NCI-H1436 treated with DMSO at 0.1 percent for 48 hours (cell line): ENCODE measurements around the gene UGT1A8.
"Not testable (repeated sequence)": the region's sequence is repeated elsewhere in the genome, so short reads cannot be mapped to it uniquely, and the experiment has no call there.

Experiments used
- DNase-seq: peaks from one replicate; lab custom pipeline; 2025; lab: John Stamatoyannopoulos, UW

The UGT1A8 gene

DNA sequence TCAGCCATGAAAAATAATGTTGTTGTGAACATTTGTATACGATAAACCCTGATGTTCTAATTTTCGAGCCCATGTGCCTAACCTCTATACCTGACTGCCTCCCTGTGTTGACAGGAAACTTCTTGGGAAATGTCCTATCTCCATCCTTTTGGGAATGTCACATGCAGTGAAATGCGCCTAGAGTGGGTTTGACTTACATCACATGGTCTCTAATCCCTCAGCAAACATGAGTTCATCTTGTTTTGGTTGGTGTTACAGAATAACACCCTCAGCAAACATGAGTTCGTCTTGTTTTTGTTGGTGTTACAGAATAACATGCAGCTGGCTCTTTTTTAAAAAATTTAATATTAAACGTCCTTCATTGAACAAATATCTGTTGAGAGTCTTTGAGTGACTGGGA, 70.9 kb downstream of the UGT1A8 start:
- no peak for DNase-seq

DNA sequence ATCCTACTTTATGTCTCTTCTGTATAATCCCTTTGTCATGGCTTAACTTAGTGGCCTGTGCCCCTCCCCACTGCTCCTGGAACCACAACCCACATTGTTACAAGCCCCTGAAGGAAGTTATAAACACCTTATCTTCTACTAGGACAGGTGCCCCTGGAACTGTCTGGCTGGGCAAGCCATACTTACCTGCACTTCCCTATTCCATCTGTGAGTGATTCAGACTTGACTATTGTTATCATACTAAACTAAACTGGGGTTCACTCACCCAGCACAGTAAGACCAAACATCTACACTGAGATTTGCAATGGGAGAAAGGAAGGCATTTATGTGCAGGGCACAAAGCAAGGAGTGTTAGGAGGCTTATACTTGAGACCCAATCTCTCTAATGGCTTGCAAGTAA, 71.6 kb downstream of the UGT1A8 start:
- DNase-seq, result no peak

DNA sequence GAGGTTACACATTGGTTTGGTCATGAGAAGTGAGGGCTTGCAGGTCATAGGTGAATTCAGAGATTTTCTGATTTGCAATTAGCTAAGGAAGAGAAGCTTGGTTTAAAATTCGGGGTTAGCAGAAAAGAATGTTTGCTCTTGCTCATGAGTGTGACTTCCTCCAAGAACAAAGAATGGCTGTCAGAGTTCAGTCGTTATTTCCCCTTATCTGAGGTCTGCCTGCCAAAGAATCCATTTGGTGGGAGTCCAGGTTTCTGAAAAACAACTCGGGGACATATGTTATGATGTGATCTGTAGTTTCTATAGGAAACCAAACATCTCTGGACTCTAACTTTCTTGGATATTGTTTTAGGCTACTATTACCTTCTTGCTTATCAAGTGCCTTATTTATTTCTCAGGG, 72.1 kb downstream of the UGT1A8 start:
- DNase-seq, result no peak

DNA sequence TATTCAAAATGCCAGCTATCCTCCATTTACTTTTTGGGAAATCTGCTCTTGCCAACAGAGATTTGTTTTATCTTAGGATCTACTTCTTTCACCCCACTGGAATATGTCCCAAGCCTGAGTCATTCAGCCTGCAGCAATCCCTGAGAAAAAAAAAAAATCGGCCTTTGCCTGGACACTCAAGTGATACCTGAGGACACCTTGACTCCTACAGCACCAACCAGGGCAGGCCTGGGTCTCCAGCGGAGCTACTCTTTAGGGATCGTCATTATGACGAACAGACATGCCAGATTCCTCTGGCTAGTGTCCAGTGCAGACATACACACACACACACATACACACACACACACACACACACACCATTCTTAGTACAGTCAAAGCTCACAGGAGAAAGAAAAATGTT, 73.0 kb downstream of the UGT1A8 start:
- no peak for DNase-seq

DNA sequence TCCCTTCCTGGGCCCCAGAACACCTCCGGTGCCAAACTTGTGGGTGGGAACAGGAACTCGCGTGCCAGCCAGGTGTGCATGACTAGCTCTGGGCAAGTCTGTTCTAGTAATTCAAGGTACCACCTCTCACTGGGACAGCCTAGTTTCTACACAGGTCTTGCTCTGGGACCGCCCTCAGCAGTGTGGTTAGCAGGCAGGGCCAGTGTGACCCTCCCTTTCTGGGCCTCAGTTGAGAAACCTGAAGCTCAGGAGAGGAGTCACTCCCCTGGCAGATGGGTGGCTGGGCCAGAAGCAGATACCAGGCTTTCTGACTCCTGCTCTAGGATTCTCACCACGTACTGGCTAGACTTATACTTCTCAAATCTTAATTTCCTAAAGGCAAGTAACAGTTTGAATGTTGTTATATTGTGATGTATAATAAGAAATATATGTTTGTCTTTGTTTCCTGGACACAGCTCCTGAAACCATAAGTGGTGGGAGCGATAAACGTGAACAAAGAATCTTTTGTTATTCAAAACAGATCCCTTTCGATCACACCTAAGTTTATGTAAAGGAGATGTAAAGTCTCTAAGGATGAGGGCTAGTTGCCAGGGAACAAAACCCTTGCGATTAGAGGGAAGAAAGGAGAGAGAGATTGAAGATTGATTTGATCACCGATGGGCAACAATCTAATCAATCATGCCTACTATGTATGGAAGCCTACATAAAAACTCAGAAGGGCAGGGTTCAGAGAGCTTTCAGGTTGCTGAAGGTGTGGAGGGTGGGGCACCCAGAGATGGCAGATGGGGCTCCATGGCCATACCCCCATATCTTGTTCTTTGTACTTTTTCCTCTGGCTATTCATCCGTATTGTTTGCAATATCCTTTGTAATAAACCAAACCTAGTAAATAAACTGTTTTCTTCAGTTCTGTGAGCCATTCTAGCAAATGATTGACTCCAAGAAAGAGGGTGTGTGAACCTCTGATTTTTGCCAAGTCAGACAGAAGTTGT, 74.3 kb downstream of the UGT1A8 start:
- DNase-seq, result no peak

DNA sequence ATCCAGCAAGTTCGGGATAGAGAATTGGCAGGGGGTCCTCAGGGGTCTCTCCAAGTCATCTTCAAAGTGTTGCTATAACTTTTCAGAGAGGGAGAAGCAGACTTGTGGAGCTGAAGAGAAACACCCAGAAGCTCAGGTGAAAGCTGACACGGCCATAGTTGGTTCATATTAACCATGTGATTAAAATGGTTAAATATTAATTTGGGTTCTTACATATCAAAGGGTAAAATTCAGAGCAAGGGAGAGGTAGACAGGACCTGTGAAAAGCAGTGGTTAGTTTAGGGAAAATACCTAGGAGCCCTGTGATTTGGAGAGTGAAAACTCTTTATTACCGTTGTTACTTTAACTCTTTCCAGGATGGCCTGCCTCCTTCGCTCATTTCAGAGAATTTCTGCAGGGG, 75.2 kb downstream of the UGT1A8 start, which contains the start of gene UGT1A6:
Gene UGT1A6, plus strand, starts transcription at position 243 of the 400 bp plus-strand sequence. Its CDS starts 115 bp downstream, at position 358.
- no peak for DNase-seq

DNA sequence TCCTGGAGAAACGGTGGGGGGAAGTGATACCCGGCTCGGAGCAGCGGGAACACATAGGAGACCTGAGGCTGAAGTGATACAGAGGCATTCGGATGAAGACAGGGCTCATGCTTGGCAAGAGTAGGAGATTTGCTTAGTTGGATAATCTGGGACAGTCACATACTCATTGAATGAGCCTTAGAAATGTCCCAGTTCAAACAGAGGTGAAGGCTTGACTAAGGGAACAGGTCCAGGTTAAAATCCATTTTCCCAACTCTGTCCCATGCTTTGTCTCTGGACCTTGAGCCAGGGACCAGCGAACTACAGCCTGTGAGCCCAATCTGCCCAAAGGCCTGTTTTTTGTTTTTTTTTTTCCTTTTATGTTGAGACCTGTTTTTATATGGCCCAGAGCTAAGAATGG, 76.5 kb downstream of the UGT1A8 start:
- DNase-seq, result no peak

DNA sequence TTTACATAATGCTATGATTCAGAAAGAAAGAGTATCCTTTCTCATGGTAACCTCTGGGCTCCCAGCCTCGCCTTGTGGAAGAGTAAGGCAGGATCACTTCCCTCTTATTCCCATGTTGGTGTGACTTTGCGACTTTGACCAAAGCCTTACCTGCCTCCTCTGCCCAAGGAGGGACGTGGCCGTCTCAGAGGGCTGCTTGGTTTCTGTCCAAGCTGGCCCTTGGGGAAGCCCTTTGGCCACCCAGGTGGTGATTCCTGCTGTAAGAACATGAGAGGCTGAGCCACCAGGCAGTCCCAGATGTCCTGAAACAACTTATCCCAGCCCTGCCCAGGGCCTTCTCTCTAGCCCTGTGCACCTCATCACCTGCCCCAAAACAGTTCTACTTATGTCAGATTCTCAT, 81.3 kb downstream of the UGT1A8 start:
- no peak for DNase-seq

DNA sequence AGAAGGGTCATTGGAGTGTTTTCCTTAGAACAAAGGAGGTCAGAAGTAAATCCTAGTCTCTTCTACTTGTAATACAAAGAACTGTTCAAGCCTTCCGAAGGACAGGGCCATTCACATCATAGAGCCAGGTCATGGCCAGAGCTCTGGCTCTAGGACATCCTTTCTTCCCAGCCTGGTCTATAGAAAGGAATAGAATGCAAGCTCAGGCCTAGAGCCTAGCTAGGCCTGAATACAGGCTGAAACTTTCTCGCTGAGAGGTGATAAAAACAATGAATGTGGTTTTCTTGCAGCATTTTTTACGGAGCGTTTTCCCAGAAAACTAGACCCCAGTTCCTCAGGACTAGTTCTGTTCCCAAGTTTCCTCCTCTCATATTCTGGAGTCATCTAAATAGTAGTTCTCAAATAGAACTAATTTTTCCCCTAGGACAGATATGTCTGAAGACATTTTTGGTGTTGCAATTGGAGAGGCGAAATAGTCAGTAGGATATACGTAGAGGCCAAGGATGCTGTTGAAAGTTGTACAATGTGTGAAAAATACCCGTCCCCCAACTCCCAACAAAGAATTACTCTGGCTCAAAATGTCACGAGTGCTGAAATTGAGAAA, 82.1 kb downstream of the UGT1A8 start:
- DNase-seq, result no peak

DNA sequence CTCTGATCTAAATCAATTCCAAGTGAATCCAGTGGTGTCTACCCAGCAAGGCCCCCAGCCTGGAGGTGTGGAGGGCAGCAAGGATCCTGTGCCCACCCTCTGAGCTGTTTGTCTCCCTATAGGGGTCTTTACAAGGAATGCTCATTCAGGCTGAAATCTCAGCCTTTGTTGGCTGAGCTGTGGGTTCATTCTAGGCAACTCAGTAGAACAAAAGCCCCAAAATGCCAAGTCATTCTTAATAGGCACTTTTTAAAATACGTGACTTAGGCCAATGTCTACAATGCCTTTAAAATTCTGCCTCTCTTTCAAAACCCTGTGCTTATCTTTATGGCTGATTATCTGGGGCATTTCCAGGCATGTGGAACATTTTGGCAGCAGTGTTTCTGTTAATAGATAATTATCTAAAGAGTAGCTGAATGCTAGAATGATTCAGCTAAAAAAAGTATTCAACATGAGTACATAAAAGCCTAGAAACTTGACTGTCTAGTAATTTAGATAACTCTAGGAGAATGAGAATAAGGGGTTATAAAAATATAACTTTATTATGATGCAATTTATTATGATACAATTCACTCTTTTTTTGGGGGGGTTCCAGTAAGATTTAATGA, 82.7 kb downstream of the UGT1A8 start:
- DNase-seq, result no peak

DNA sequence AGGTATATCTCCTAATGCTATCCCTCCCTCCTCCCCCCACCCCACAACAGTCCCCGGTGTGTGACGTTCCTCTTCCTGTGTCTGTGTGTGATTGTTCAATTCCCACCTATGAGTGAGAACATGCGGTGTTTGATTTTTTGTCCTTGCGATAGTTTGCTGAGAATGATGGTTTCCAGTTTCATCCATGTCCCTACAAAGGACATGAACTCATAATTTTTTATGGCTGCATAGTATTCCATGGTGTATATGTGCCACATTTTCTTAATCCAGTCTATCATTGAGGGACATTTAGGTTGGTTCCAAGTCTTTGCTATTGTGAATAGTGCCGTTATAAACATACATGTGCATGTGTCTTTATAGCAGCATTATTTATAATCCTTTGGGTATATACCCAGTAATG, 83.4 kb downstream of the UGT1A8 start:
- not testable (repeated sequence) for DNase-seq

DNA sequence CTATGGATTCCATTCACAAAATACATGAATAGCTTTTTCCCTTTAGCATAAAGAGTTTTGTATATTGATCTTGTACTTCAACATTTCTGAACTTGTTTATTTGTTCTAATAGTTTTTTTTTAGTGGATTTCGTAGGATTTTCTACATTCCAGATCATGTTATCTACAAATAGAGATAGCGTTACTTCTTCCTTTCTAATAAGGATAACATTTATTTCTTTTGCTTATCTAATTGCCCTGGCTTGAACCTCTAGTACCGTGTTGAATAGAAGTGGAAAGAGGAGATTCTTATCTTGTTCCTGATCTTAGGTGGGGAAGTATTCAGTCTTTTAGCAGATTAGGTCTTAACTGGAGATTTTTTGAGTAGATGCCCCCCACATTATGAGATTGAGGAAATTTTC, 84.8 kb downstream of the UGT1A8 start:
- no peak for DNase-seq

DNA sequence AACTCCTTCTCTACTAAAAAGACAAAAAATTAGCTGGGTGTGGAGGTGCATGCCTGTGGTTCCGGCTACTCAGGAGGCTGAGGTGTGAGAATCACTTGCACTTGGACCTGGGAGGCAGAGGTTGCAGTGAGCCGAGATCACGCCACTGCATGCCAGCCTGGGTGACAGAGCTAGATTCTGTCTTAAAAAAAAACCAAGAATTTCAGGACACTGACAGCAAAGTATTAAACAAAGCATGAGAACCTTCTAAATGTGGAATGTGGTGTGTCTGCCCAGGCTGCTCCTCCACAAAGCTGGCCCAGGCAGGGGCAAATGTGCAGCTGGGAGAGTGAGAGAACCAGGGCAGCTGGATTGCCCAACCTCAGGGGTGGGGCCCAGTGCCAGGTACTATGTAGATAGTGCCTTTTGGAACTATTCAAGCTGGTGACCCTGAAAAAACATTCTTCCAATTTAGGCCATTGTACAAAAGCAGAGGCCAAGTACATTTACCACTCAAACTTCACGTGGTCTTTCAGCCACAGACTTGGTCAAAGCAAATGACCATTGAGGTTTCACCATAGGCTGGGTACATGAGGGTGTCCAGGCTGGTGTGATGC, 88.6 kb downstream of the UGT1A8 start:
- DNase-seq, result no peak

DNA sequence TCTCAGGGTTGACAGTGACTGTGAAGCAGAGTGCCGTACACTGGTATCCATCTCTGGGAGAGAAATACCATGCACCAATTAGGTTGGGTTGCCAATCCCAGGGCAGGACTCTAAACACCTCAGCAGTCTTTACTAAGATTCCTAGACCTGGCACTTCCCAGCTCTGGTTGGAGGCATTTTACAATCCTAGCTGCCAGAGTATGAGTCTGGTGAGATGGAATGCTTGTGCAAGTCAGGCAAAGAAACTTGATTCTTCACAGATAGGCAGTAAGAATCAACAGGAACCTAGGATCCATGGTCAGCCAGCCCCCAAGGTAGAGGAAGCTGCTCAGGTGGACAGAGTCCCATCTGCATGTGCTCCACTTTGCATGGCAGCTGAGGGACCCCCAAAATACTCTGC, 89.3 kb downstream of the UGT1A8 start:
- no peak for DNase-seq

DNA sequence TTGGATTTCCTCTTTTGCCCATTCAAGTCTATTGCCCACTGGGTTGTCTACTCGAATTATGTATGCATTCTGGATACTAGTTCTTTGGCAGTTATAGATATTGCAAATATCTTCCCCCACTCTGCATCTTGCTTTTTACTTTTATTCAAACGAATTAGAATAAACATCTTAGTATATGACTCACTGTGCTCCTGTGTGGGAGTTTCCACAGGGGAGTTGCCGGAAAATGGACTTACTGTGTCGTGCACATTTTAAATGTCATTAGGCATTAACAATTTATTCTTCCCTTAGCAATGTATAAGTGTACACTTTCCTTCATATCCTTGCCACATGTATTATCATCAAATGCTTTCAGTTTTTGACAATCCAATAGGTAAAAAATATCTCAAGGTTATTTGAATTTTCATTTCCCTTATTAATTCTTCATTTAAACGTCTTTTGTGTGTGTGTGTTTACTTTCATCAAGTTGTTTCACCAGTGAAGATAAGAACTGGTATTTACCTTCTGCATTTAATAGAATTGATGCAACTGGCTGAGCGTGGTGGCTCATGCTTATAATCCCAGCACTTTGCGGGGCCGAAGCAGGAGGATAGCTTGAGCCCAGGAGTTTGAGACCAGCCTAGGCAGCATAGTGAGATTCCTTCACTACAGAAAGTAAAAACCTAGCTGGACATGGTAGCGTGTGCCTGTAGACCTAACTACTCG, 90.7 kb downstream of the UGT1A8 start:
- DNase-seq, result no peak

DNA sequence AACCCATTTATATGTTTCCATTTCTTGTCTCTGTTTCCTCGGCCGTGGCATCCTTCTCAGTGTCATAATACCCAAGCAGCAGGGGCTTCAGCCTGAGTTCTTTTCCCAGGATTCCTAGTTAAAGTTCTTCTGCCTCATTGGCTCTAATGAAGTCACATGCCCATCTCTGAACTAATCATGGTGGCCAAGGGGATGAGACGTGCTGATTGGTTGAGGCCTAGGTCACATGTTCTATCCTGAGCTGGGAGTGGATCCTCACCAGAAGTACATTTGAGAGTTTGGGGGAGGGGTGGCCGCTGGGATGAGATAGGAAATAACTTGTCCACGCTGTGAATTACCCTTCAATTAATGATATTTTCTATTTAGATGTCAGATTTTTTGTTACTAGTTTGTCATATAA, 91.5 kb downstream of the UGT1A8 start:
- DNase-seq, result no peak

DNA sequence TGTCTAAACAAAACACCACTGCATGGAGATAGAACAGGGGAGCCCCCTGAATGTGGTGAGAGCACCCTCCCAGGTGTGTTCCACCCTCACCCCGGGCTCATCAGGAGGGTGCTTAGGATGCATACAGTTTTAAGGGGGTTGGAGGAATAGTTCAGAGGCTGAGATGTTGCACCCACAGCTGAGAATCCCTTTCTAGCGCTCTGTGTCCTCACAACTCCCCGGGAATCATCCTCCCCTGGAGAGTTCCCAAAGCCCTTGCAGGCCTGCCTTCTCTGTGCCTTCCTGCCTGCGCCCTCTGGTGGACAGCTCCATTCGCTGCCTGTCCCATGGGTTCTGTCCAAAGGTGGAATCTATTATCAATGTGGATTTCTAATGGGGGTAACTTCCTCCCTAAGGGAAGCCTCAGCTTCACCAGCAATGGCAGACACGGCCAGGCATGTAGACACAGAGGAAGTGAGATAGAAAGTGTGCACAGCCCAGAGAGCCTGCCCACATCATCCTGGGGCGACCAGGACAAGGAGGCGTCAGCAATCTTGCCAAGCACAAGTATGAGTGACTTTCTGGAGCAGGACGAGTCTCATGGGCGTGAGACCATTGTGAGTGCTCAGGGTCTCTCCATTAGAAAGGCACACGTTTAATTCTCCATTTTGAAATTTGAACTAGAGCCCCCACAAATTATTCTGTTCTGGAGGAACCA, 94.0 kb downstream of the UGT1A8 start:
- no peak for DNase-seq

DNA sequence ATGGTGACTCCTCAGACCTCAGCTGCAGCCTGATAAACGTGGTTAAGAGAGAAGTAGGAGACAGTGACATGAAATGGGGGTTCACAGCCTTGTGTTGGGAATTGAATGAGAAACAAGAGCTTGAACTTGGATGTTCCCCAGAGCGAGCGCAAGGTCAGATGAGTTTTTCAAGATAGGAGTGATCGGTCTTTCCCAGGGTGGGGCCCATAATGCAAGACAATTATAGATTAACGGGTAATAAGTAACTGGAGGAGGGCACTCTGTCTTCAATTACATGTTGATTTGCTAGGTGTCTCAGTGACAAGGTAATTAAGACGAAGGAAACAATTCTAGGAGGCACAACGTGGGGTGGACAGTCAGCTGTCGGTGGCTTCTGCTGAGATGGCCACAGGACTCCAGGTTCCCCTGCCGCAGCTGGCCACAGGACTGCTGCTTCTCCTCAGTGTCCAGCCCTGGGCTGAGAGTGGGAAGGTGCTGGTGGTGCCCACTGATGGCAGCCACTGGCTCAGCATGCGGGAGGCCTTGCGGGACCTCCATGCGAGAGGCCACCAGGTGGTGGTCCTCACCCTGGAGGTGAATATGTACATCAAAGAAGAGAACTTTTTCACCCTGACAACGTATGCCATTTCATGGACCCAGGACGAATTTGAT, 95.3 kb downstream of the UGT1A8 start, which contains the start of gene UGT1A5:
Gene UGT1A5, plus strand, starts transcription at position 297 of the 651 bp plus-strand sequence. Its CDS starts 85 bp downstream, at position 382.
- DNase-seq, result no peak

DNA sequence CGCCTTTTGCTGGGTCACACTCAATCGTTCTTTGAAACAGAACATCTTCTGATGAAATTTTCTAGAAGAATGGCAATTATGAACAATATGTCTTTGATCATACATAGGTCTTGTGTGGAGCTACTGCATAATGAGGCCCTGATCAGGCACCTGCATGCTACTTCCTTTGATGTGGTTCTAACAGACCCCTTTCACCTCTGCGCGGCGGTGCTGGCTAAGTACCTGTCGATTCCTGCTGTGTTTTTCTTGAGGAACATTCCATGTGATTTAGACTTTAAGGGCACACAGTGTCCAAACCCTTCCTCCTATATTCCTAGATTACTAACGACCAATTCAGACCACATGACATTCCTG, 95.8 kb downstream of the UGT1A8 start:
- DNase-seq, result no peak

DNA sequence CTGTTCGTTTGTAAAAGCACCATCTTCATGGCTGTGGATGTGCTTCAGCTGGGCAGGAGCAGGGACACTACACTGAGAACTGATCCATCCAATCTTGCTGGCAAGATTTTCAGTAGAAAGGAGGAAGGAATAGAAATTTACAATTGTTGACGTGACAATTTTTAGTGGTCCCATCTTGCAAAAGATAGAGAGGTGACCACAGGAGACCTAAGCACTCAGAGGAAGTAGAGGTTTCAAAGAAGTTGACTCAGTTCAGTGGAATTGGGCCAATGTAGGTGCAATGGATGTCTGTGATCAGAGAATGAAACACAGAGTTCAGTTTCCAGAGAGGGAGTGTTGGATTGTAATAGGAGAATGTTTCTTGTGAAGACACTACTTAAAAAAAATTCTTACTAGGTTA, 96.7 kb downstream of the UGT1A8 start:
- no peak for DNase-seq

DNA sequence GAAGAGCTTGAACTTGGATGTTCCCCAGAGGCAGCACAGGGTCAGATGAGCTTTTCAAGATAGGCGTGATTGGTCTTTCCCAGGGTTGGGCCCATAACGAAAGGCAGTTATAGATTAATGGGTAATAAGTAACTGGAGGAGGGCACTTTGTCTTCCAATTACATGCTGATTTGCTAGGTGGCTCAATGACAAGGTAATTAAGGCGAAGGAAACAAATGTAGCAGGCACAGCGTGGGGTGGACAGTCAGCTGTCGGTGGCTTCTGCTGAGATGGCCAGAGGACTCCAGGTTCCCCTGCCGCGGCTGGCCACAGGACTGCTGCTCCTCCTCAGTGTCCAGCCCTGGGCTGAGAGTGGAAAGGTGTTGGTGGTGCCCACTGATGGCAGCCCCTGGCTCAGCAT, 101.1 kb downstream of the UGT1A8 start, which contains the start of gene UGT1A4:
Gene UGT1A4, plus strand, starts transcription at position 185 of the 400 bp plus-strand sequence. Its CDS starts 85 bp downstream, at position 270.
- no peak for DNase-seq
